HG03159 (cell line): ENCODE data around the gene G6PC2.

Experiments
- ATAC-seq: cut with Tn5 transposase; IDR thresholded peaks from one replicate; pipeline ENCODE4 v1.9.1; 2021; ENCODE audit warnings: mild to moderate bottlenecking, moderate library complexity; ENCODE audit not compliant: unreplicated experiment

Gene G6PC2

DNA sequence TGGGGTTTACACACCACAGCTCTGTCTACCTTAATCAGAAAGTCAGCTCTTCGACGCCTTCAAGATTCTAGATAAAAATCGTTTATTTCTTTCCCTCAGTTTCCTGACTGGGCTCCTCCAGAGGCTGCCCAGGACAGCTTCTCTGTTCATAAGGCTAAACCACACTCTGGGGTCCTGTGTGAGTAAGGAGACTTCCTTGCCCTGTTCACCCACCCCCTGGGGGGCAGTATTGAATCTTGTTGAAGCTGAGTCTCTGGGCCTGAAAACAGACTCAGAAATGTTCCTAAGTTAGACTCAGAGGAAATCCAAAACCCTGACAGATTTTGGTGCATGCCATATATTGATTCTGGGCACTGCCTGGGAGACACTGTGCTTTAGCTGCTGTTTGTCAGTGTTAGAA is 43.0 kb downstream of the G6PC2 start:
- no peak for ATAC-seq

DNA sequence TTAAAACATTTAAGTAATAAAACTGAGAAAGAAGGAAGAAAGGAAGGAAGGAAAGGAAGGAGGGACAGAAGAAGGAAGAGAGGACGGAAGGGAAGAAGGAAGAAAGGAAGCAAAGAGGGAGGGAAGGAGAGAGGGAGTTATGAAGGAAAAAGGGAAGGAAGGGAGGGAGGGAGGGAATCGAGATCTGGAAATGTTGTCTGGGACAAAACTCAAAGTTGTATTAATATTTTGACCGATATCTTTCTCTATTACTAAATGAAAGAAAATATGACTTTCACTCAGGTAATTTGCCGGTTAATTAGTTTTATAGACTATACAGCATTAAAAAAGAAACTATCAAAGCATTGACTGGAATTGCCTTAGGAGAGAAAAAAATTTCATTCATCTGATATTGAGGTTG is 44.4 kb downstream of the G6PC2 start:
- no peak for ATAC-seq

DNA sequence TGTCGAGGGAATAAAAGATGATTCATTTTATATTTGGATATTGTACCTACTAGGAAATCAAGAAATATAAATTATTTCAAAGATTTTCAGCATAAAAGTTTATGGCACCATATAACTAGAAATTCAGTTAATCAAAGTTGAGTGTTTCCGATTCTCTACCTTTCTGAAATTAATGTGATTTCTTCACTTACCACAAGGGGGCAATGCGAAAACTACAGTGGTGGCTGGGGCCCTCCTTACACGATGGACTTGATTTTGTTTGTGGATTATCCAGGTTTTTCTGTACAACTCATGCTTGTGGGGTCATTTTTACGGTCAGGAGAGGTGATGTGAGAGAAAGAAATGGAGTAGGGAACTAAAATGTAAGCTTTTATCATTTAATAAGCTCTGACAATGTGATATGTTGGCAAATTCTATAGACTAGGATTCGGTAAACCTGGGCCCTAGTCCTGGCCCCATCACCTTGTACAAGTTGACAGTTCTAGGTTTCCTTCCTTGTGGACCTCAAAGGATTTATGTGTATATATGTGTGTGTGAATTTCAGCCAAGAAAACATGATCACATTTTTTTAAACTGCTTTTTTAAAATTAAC is 47.6 kb downstream of the G6PC2 start:
- no peak for ATAC-seq

DNA sequence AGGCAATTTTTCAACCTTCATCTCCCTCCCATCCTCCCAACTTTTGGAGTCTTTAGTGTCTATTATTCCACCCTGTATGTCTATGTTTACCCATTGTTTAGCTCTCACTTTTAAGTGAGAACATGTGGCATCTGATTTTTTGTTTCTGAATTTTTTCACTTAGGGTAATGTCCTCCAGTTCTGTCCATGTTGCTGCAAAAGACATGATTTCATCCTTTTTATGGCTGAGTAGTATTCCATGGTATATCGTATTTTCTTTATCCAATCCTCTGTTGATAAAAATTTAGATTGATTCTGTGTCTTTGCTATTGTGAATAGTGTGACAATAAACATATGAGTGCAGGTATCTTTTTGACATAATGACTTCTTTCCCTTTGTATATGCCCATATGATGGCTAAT is 48.2 kb downstream of the G6PC2 start:
- ATAC-seq = no peak

DNA sequence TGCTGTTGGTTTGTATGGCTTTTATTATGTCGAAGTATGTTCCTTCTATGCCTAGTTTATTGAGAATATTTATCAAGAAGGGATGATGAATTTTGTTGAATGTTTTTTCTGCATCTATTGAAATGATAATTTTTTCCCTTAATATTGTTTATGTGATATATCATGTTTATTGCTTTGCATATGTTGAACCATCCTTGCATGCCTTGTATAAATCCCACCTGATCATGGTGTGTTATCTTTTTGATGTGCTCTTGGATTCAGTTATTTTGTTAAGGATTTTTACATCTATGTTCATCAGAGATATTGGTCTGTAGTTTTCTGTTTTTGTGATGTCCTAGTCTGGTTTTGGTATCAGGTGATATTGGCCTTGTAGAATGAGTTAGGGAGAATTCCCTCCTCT is 50.8 kb downstream of the G6PC2 start:
- no peak for ATAC-seq

DNA sequence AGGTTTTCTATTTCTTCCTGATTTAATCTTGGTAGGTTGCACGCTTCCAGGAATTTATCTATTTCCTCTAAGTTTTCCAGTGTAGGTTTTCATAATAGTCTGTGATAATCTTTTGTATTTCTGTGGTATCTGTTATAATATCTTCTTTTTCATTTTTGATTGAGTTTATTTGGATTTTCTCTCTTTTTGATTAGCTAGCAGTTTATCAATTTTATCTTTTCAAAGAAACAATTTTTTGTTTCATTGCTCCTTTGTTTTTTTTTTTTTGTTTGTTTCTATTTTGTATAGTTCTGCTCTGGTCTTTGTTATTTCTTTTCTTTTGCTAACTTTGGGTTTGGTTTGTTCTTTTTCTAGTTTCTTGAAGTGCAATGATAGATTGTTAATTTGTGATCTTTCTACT is 51.3 kb downstream of the G6PC2 start:
- no peak for ATAC-seq

DNA sequence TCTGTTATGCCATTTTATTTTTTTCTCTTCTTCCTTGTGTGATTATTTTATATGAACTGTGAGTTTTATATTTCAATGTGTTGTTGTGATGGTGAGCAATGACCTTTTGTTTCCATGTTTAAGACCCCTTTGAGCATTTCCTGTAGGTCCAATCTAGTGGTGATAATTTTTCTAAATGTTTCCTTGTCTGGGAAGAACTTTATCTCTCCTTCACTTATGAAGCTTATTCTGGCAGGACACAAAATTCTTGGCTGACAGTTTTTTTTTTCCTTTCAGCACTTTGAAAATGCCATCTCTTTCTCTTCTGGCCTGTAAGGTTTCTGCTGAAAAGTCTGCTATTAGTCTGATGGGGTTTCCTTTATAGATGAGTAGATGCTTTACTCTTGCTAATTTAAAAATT is 53.2 kb downstream of the G6PC2 start:
- ATAC-seq = no peak

DNA sequence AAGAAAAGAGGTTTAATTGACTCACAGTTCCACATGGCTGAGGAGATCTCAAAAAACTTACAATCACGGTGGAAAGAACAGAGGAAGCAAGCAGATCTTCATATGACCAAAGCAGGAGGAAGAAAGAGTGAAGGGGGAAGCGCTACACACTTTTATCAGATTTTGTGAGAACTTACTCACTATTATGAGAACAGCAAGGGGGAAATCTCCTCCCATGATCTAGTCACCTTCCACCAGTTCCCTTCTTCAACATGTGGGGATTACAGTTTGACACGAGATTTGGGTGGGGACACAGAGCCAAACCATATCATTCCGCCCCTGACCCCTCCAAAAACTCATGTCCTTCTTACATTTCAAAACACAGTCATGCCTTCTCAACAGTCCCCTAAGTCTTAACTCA is 54.2 kb downstream of the G6PC2 start:
- no peak for ATAC-seq

DNA sequence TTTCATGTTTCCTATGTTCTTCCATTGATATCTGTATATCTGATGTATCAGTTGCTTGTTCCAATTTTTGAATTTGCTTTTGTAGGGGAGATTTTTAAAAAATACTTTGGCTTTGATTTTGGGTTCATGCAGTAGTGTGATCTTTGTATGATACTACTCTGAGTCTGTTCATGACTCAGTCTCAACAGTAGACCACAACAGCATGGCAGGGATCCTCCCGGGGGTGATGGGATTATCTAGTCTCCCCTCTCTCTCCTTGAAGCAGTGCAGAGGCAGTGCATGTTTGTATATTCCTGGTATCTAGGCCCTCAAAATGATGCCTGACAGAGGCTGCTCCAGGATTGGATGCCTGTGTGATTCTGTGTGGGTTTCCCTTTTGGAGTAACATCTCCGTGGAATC is 55.3 kb downstream of the G6PC2 start:
- ATAC-seq = no peak
